Neuronal stem cell (in vitro differentiated cells): ENCODE results near the gene CWC27.

Experiments used
- DNase-seq: peaks from one replicate; pipeline ENCODE4 v3.0.0-alpha.2; 2013; ENCODE audit warnings: low spot score
- H2AFZ ChIP-seq: one replicate; pipeline ENCODE4 v1.6.1; 2013; ENCODE audit warnings: mild to moderate bottlenecking, low read length, inconsistent platforms
- H2AK5ac ChIP-seq: 2 replicates; pipeline ENCODE4 v1.6.1; 2013; ENCODE audit warnings: low read depth, mild to moderate bottlenecking, inconsistent platforms, low read length, moderate library complexity, mixed read lengths
- H2BK120ac ChIP-seq: 2 replicates; pipeline ENCODE4 v1.6.1; 2013; ENCODE audit warnings: low read depth, mild to moderate bottlenecking, inconsistent platforms, low read length, moderate library complexity, mixed read lengths
- H2BK12ac ChIP-seq: one replicate; pipeline ENCODE4 v1.6.1; 2013; ENCODE audit warnings: low read length, inconsistent platforms
- H2BK15ac ChIP-seq: 2 replicates; pipeline ENCODE4 v1.6.1; 2013; ENCODE audit warnings: mild to moderate bottlenecking, low read length, inconsistent platforms, mixed read lengths
- H2BK5ac ChIP-seq: one replicate; pipeline ENCODE4 v1.6.1; 2013; ENCODE audit warnings: inconsistent platforms, mild to moderate bottlenecking, low read length, moderate library complexity
- H3K14ac ChIP-seq: one replicate; pipeline ENCODE4 v1.6.1; 2013; ENCODE audit warnings: low read length, inconsistent platforms
- H3K18ac ChIP-seq: 2 replicates; pipeline ENCODE4 v1.6.1; 2013; ENCODE audit warnings: low read length, inconsistent platforms
- H3K23ac ChIP-seq: 2 replicates; pipeline ENCODE4 v1.6.1; 2013; ENCODE audit warnings: low read depth, mild to moderate bottlenecking, mixed read lengths, low read length, inconsistent platforms; ENCODE audit not compliant: poor library complexity
- H3K27ac ChIP-seq: replicated peaks from 3 replicates; pipeline ENCODE4 v1.5.1; 2013; ENCODE audit warnings: low read length, inconsistent platforms
- H3K27me3 ChIP-seq, 3 experiments: 2 replicates each; pipeline ENCODE4 v1.6.1; 2013; ENCODE audit warnings: low read length in 3 of 3, mild to moderate bottlenecking in 2 of 3, inconsistent platforms in 1 of 3, low read depth in 1 of 3, mixed read lengths in 1 of 3, moderate library complexity in 1 of 3; ENCODE audit not compliant: control insufficient read depth in 3 of 3, insufficient read depth in 3 of 3
- H3K36me3 ChIP-seq, 2 donors: replicated peaks in 1 of 2; 2 replicates each; pipeline ENCODE4 v1.6.1; 2013; ENCODE audit warnings: low read length in 2 of 2; ENCODE audit not compliant: control insufficient read depth in 2 of 2, insufficient read depth in 2 of 2
- H3K4ac ChIP-seq: 2 replicates; pipeline ENCODE4 v1.6.1; 2013; ENCODE audit warnings: inconsistent platforms, mild to moderate bottlenecking, low read length, moderate library complexity
- H3K4me1 ChIP-seq, 2 donors: 1 replicate in 1 of 2; 2 replicates in 1 of 2; pipeline ENCODE4 v1.6.1; 2013; ENCODE audit warnings: low read length in 2 of 2, low read depth in 1 of 2; ENCODE audit not compliant: control insufficient read depth in 2 of 2, insufficient read depth in 1 of 2
- H3K4me2 ChIP-seq: one replicate; pipeline ENCODE4 v1.6.1; 2013; ENCODE audit warnings: mild to moderate bottlenecking, low read length, inconsistent platforms; ENCODE audit not compliant: insufficient read depth, poor library complexity, severe bottlenecking
- H3K4me3 ChIP-seq, 2 donors: 2 replicates each; pipeline ENCODE4 v1.5.1; 2013; ENCODE audit warnings: low read length in 2 of 2, mild to moderate bottlenecking in 2 of 2, inconsistent platforms in 1 of 2, moderate library complexity in 1 of 2
- H3K79me1 ChIP-seq: one replicate; pipeline ENCODE4 v1.6.1; 2013; ENCODE audit warnings: low read depth, mild to moderate bottlenecking, inconsistent platforms, low read length, moderate library complexity
- H3K9ac ChIP-seq: one replicate; pipeline ENCODE4 v1.6.1; 2013; ENCODE audit warnings: mild to moderate bottlenecking, low read depth, low read length, inconsistent platforms; ENCODE audit not compliant: poor library complexity
- H3K9me3 ChIP-seq, 2 donors: replicated peaks in 1 of 2; 2 replicates each; pipeline versions ENCODE3 to v1.6.1; 2013; ENCODE audit warnings: low read length in 2 of 2, mild to moderate bottlenecking in 2 of 2, inconsistent platforms in 1 of 2, low read depth in 1 of 2, mixed read lengths in 1 of 2, moderate library complexity in 1 of 2; ENCODE audit not compliant: control insufficient read depth in 2 of 2, insufficient read depth in 1 of 2
- H4K8ac ChIP-seq: one replicate; pipeline ENCODE4 v1.6.1; 2013; ENCODE audit warnings: low read depth, mild to moderate bottlenecking, inconsistent platforms, low read length, moderate library complexity
- H4K91ac ChIP-seq: one replicate; pipeline ENCODE4 v1.6.1; 2013; ENCODE audit warnings: low read length, low read depth, mild to moderate bottlenecking, inconsistent platforms; ENCODE audit not compliant: poor library complexity
- WGBS, 2 donors: extraction: QIAGEN DNeasy Blood & Tissue Kit; methylation state at CpG; one replicate each; pipeline ENCODE4 v1.1.7; 2013; ENCODE audit warnings: missing lambda C conversion rate in 2 of 2, mixed read lengths in 1 of 2; ENCODE audit not compliant: insufficient read length in 2 of 2, insufficient replicate concordance in 1 of 2; ENCODE audit errors: extremely low coverage in 2 of 2; 5-methylcytosine and 5-hydroxymethylcytosine counted together

CWC27 gene

DNA sequence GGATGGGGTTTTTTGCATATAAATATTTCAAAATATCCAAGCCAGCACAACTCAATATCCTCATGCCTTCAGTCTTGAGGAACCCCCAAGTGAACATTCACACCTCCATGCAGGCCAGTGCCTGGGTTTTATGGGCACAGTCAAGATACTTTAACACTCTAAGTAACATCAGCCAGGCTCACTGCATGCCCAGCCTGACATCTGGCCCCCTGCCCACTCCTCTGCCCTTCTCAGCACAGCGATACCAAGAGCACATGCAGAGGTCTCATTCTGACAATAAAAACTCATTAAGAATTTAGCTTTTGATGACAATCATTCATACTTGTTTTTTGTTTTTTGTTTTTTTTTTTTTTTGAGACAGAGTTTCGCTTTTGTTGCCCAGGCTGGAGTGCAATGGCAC, 250.0 kb downstream of the CWC27 start:
- H2AFZ ChIP-seq: no peak overlapping the region
- peaks cover 6% of the 10 kb centered on the region in 2 donors for H3K4me1 ChIP-seq
- no peak overlapping the region for H2BK15ac ChIP-seq
- no peak overlapping the region for H3K18ac ChIP-seq
- no peak overlapping the region for H2BK12ac ChIP-seq
- H3K9me3 ChIP-seq: no peaks in the 10 kb centered on the region
- H3K27ac ChIP-seq: no peak overlapping the region
- no peak overlapping the region for H2BK120ac ChIP-seq
- no peaks in the 10 kb centered on the region for H3K36me3 ChIP-seq
- H3K23ac ChIP-seq: no peak overlapping the region
- no peak overlapping the region for H4K91ac ChIP-seq
- H4K8ac ChIP-seq: no peak overlapping the region
- H3K79me1 ChIP-seq: no peaks in the 10 kb centered on the region
- no peak overlapping the region for H3K4me2 ChIP-seq
- no CpG with 5 or more reads among the region's 2 CpGs for WGBS, 2 donors
- no peak overlapping the region for H2AK5ac ChIP-seq
- H2BK5ac ChIP-seq: no peak overlapping the region
- DNase-seq: no peak
- H3K27me3 ChIP-seq: no peaks in the 10 kb centered on the region
- H3K14ac ChIP-seq: no peak overlapping the region
- no peak overlapping the region for H3K4ac ChIP-seq
- no peak overlapping the region for H3K4me3 ChIP-seq
- H3K9ac ChIP-seq: no peak overlapping the region

GRCh38 chr5:65020492-65020891, 251.8 kb downstream of the CWC27 start:
- Histone ChIP-seq H3K18ac (no peak overlapping the region), H3K79me1 (no peaks in the 10 kb centered on the region), H3K27ac (no peak overlapping the region), H2BK12ac (no peak overlapping the region), H3K4me1 (peaks cover 3 to 4% of the 10 kb centered on the region in 2 donors), H3K23ac (no peak overlapping the region), H3K9ac (no peak overlapping the region), H4K91ac (no peak overlapping the region), H3K4ac (no peak overlapping the region), H3K27me3 (no peaks in the 10 kb centered on the region), H2AK5ac (no peak overlapping the region), H3K14ac (no peak overlapping the region), H3K4me2 (no peak overlapping the region), H2AFZ (no peak overlapping the region), H3K9me3 (no peaks in the 10 kb centered on the region), H2BK15ac (no peak overlapping the region), H4K8ac (no peak overlapping the region), H3K4me3 (no peak overlapping the region), H2BK5ac (no peak overlapping the region), H2BK120ac (no peak overlapping the region), H3K36me3 (no peaks in the 10 kb centered on the region)
- DNase-seq: no peak

- Histone ChIP-seq H3K4me1 (peaks cover 2% of the 10 kb centered on the region in 2 donors), H3K36me3 (no peaks in the 10 kb centered on the region), H2BK15ac (no peak overlapping the region), H2BK120ac (no peak overlapping the region), H4K91ac (no peak overlapping the region), H3K14ac (no peak overlapping the region), H2BK5ac (no peak overlapping the region), H3K79me1 (no peaks in the 10 kb centered on the region), H3K4me2 (no peak overlapping the region), H2BK12ac (no peak overlapping the region), H3K27ac (no peak overlapping the region), H3K18ac (no peak overlapping the region), H4K8ac (no peak overlapping the region), H3K9ac (no peak overlapping the region), H3K27me3 (no peaks in the 10 kb centered on the region), H3K4ac (no peak overlapping the region), H2AFZ (no peak overlapping the region), H3K23ac (no peak overlapping the region), H3K4me3 (no peak overlapping the region), H2AK5ac (no peak overlapping the region), H3K9me3 (no peaks in the 10 kb centered on the region)
- WGBS, 2 donors: no CpG with 5 or more reads among the region's 1 CpG
- no peak for DNase-seq
Measured at GRCh38 chr5:65021527-65022226, 252.9 kb downstream of the CWC27 start.

DNA sequence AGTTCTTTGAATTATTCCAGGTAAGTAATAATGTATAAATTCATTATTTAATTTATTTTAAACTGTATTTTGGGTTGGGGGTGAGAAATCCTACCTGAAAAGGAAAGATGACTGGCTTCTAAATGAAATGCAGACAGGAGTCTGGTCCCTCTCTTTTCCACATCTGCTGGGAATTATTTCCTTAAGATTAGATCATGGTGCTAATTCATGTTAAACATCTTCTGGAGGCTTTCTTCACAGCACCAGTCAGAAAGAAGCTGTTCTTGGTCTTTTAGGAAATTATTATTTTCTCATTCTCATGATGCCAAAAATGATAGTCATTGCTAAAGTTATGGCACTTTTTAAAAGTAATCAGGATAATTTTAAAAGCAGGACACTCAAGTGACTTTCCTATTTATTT, 254.2 kb downstream of the CWC27 start:
- Histone ChIP-seq H3K79me1 (no peaks in the 10 kb centered on the region), H2AFZ (no peak overlapping the region), H4K91ac (no peak overlapping the region), H3K14ac (no peak overlapping the region), H2AK5ac (no peak overlapping the region), H2BK120ac (no peak overlapping the region), H2BK12ac (no peak overlapping the region), H3K27ac (no peak overlapping the region), H3K4me3 (no peak overlapping the region), H3K18ac (no peak overlapping the region), H3K9me3 (no peaks in the 10 kb centered on the region), H3K4me1 (peaks cover 4% of the 10 kb centered on the region in 2 donors), H2BK15ac (no peak overlapping the region), H3K9ac (no peak overlapping the region), H3K4me2 (no peak overlapping the region), H2BK5ac (no peak overlapping the region), H3K4ac (no peak overlapping the region), H3K27me3 (no peaks in the 10 kb centered on the region), H4K8ac (no peak overlapping the region), H3K23ac (no peak overlapping the region), H3K36me3 (no peaks in the 10 kb centered on the region)
- DNase-seq: no peak
